Ishikawa (cell line): ENCODE results near the gene UCHL3.

Source experiments
- CEBPB ChIP-seq: IDR thresholded peaks from 2 replicates; pipeline ENCODE4 v1.6.1; 2012
- CREB1 ChIP-seq: IDR thresholded peaks from 2 replicates; pipeline ENCODE4 v1.6.1; 2012; ENCODE audit warnings: low read depth
- EGR1 ChIP-seq: IDR thresholded peaks from 2 replicates; pipeline ENCODE4 v1.6.1; 2012
- EP300 ChIP-seq: IDR thresholded peaks from 2 replicates; pipeline ENCODE4 v1.6.1; 2012; ENCODE audit warnings: borderline replicate concordance
- FOXM1 ChIP-seq: IDR thresholded peaks from 2 replicates; pipeline ENCODE4 v1.6.1; 2012; ENCODE audit warnings: low read depth, borderline replicate concordance
- NFIC ChIP-seq: IDR thresholded peaks from 2 replicates; pipeline ENCODE4 v1.6.1; 2012
- RAD21 ChIP-seq: IDR thresholded peaks from 2 replicates; pipeline ENCODE4 v1.6.1; 2012; ENCODE audit warnings: low read depth
- TAF1 ChIP-seq: IDR thresholded peaks from 2 replicates; pipeline ENCODE4 v1.6.1; 2012; ENCODE audit warnings: low read depth, mild to moderate bottlenecking
- TCF12 ChIP-seq: IDR thresholded peaks from 2 replicates; pipeline ENCODE4 v1.6.1; 2012; ENCODE audit warnings: low read depth
- TEAD4 ChIP-seq: IDR thresholded peaks from 2 replicates; pipeline ENCODE4 v1.6.1; 2012
- YY1 ChIP-seq: IDR thresholded peaks from 2 replicates; pipeline ENCODE4 v1.6.1; 2012; ENCODE audit warnings: low read depth
- ZBTB7A ChIP-seq: IDR thresholded peaks from 2 replicates; pipeline ENCODE4 v1.6.1; 2012; ENCODE audit warnings: low read depth
- TF ChIP-seq, protein P1 (sequence below): IDR thresholded peaks from 2 replicates; pipeline ENCODE4 v1.6.1; 2012
- TF ChIP-seq, protein P2 (sequence below): IDR thresholded peaks from 2 replicates; pipeline ENCODE4 v1.6.1; 2012; ENCODE audit warnings: low read depth, mild to moderate bottlenecking
- TF ChIP-seq, protein P3 (sequence below): IDR thresholded peaks from 2 replicates; pipeline ENCODE4 v1.6.1; 2012

UCHL3 gene

DNA sequence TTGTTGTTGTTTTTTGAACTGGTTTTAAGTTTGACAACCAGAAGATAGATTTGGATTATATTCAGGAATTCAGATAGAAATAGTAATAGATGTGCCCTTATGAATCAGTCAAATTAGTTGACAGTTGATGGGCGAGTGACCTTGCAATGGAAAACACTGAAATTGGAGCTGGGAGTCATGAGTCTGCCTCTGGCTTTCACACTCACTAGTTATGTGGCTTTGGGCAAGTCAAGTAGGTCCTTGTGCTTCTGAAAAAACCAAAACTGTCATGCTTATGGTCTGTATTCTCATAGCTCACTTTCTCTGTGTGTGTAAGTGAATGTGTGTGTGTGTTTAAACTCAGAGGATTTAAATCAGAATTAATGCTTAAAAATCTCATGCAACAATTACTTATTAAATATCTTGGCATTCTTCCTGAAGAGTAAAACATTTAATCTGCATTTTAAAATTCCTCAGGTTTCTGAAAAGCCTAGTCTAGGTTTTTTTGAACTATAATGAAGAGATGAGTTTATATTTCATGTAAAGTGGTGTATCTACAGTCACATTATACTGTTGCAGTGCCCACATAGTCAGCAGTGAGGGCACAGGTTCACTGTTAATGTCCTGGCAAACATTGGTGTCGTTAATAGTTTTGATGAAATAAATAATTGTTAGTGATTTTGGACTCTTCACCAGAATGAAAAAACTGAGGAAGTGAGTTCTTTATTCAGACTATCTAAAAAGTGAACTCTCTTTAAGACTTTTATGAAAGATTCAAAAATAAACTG is 32.5 kb downstream of the UCHL3 start:
- no peak for TF ChIP-seq TAF1
- no peak for TF ChIP-seq EP300
- TF ChIP-seq, protein P1, sequence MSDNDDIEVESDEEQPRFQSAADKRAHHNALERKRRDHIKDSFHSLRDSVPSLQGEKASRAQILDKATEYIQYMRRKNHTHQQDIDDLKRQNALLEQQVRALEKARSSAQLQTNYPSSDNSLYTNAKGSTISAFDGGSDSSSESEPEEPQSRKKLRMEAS = no peak
- no peak for TF ChIP-seq CREB1
- no peak for TF ChIP-seq CEBPB
- no peak for TF ChIP-seq ZBTB7A
- TF ChIP-seq, protein P2, sequence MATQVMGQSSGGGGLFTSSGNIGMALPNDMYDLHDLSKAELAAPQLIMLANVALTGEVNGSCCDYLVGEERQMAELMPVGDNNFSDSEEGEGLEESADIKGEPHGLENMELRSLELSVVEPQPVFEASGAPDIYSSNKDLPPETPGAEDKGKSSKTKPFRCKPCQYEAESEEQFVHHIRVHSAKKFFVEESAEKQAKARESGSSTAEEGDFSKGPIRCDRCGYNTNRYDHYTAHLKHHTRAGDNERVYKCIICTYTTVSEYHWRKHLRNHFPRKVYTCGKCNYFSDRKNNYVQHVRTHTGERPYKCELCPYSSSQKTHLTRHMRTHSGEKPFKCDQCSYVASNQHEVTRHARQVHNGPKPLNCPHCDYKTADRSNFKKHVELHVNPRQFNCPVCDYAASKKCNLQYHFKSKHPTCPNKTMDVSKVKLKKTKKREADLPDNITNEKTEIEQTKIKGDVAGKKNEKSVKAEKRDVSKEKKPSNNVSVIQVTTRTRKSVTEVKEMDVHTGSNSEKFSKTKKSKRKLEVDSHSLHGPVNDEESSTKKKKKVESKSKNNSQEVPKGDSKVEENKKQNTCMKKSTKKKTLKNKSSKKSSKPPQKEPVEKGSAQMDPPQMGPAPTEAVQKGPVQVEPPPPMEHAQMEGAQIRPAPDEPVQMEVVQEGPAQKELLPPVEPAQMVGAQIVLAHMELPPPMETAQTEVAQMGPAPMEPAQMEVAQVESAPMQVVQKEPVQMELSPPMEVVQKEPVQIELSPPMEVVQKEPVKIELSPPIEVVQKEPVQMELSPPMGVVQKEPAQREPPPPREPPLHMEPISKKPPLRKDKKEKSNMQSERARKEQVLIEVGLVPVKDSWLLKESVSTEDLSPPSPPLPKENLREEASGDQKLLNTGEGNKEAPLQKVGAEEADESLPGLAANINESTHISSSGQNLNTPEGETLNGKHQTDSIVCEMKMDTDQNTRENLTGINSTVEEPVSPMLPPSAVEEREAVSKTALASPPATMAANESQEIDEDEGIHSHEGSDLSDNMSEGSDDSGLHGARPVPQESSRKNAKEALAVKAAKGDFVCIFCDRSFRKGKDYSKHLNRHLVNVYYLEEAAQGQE = no peak
- TF ChIP-seq, protein P3, sequence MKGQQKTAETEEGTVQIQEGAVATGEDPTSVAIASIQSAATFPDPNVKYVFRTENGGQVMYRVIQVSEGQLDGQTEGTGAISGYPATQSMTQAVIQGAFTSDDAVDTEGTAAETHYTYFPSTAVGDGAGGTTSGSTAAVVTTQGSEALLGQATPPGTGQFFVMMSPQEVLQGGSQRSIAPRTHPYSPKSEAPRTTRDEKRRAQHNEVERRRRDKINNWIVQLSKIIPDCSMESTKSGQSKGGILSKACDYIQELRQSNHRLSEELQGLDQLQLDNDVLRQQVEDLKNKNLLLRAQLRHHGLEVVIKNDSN = no peak
- TF ChIP-seq TCF12 = no peak
- TF ChIP-seq TEAD4 = no peak
- TF ChIP-seq NFIC = no peak

DNA sequence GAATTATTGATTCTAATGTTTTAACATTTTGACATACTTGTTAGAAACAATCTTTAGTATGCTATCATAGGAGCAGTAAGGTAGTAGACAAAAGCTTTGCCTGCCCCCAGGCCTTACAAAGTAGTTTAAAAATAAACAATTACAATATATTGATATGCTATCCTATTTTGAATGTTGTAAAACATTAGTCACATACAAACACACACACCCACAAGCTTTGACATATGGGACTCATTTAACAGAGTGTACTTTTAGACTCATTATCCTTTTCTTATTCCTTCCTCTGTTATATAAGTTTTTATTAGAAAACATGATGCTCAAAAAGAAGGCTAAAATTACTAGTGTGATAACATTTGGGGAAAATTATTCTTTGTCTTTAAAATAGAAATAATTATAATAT is 33.5 kb downstream of the UCHL3 start:
- no peak for TF ChIP-seq NFIC
- no peak for TF ChIP-seq TEAD4
- TF ChIP-seq RAD21 = no peak
- no peak for TF ChIP-seq YY1
- no peak for TF ChIP-seq TCF12
- TF ChIP-seq, protein P3 = no peak
- TF ChIP-seq TAF1 = no peak
- TF ChIP-seq EP300 = no peak
- no peak for TF ChIP-seq EGR1
- TF ChIP-seq, protein P2 = no peak
- TF ChIP-seq ZBTB7A = no peak
- TF ChIP-seq, protein P1 = no peak
- TF ChIP-seq CREB1 = no peak
- TF ChIP-seq CEBPB = no peak
- TF ChIP-seq FOXM1 = no peak

DNA sequence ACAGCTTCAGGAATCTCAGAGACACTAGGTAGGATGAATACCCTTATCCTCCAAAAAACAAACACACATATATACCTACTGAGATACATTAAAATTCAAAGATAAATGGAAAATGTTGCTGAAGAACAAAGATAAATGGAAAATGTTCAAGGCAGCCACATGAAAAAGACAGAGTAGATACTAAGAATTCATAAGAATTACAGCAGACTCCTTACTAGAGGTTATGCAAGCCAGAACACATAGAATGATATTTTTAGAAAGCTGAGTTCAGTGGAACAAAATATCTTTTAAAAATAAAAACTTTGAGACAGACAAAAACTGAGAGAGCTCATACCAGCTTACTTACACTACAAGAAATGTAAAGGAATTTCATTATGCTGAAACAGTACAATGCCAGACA is 35.6 kb downstream of the UCHL3 start:
- TF ChIP-seq TCF12 = no peak
- TF ChIP-seq ZBTB7A = no peak
- no peak for TF ChIP-seq TAF1
- TF ChIP-seq, protein P1 = no peak
- TF ChIP-seq, protein P3 = no peak
- TF ChIP-seq NFIC = no peak
- TF ChIP-seq TEAD4 = no peak

DNA sequence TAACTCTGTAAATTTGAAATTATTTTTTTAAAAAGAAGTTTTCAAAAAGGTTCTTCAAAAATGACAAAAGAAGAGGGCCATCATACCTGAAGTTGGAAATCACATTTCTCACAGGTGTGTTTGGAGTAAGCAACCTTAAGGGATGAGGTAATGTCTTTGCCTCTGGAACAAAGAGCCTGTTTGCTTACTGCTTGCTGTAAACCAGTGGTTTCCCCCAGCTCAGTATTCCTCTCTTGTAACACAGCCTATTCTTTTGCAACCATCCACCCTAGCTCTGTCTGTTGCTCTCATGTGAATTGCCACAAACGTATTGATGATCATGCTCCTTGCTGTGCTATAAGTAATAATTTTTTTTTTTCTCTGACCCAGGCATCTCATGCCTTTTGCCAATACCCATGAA is 38.1 kb downstream of the UCHL3 start:
- TF ChIP-seq YY1 (no peak), TEAD4 (no peak), NFIC (no peak), EGR1 (no peak), FOXM1 (no peak), RAD21 (no peak)
- TF ChIP-seq, protein P3 = no peak
- TF ChIP-seq, protein P1 = no peak
